K562 (cell line): ENCODE results near the gene PSMC1.

Experiments used
- BACH1 ChIP-seq: fragments of 200-800 bp; sonication (Bioruptor generic); IDR thresholded peaks from 2 replicates; pipeline ENCODE4 v1.6.1; 2016; ENCODE audit warnings: missing genetic modification characterization, missing compliant biosample characterization
- E2F3 ChIP-seq: fragments of 250-450 bp; sonication (Bioruptor Pico); IDR thresholded peaks from 2 replicates; pipeline ENCODE4 v1.4.0; 2020; ENCODE audit warnings: mild to moderate bottlenecking
- FOXM1 ChIP-seq, 2 experiments: fragments of 450-650 bp in 1 of 2; sonication (generic) in 1 of 2; formaldehyde crosslinking in 1 of 2; IDR thresholded peaks; 2 replicates each; pipeline versions ENCODE4 v1.6.1 to v1.9.0; 2017 to 2022; ENCODE audit warnings: low read depth in 2 of 2, mild to moderate bottlenecking in 2 of 2, missing genetic modification reagents in 1 of 2, moderate library complexity in 1 of 2
- GATAD2A ChIP-seq: fragments of 450-650 bp; IDR thresholded peaks from 2 replicates; pipeline ENCODE4 v1.6.1; 2017
- POLR2A ChIP-seq: fragments of 450-650 bp; conservative IDR thresholded peaks from 2 replicates; pipeline ENCODE4 v1.6.1; 2016
- ZNF740 ChIP-seq, 3 experiments: fragments of 200-800 bp in 1 of 3; sonication (Bioruptor generic) in 1 of 3; sonication (generic) in 1 of 3; formaldehyde crosslinking in 1 of 3; IDR thresholded peaks; 2 replicates each; pipeline versions ENCODE4 v1.6.1 to v1.8.0; 2016 to 2022; ENCODE audit warnings: mild to moderate bottlenecking in 2 of 3, missing compliant biosample characterization in 2 of 3, missing genetic modification characterization in 2 of 3, missing genetic modification reagents in 1 of 3

- TF ChIP-seq BACH1 (no peak), ZNF740 (CRISPR knock-in tag; IDR thresholded peaks at IDR 0.05) (no peak), ZNF740 (tag; IDR thresholded peaks at IDR 0.05) (no peak), E2F3 (CRISPR knock-in tag) (no peak), GATAD2A (no peak), FOXM1 (IDR thresholded peaks at IDR 0.05; ENCODE audit: low read depth) (no peak), FOXM1 (CRISPR knock-in tag; IDR thresholded peaks at IDR 0.05; ENCODE audit: low read depth) (no peak), POLR2A (no peak)
These were observed 23.7 kb downstream of the PSMC1 start for GRCh38 chr14:90280096-90280495.
